GM13976 (cell line): ENCODE data around the gene TRIM8.

Source experiments
- DNase-seq: peaks from one replicate; pipeline ENCODE4 v3.0.0; 2012; ENCODE audit warnings: low spot score
- in situ Hi-C: fragments of 300-500 bp; cut with MboI; formaldehyde crosslinking; loops from one replicate; pipeline ENCODE4 v1.12.0; 2022; ENCODE audit warnings: low sequenced_read_pairs, mixed read lengths, inconsistent platforms; ENCODE audit not compliant: unreplicated experiment
- TF ChIP-seq, protein P1 (sequence below): IDR thresholded peaks from 2 replicates; pipeline ENCODE4 v1.5.1; 2012; ENCODE audit warnings: borderline replicate concordance, mild to moderate bottlenecking; ENCODE audit not compliant: insufficient read depth; ENCODE audit errors: extremely low read depth, missing control alignments, control extremely low read depth

TRIM8 gene, protein sequence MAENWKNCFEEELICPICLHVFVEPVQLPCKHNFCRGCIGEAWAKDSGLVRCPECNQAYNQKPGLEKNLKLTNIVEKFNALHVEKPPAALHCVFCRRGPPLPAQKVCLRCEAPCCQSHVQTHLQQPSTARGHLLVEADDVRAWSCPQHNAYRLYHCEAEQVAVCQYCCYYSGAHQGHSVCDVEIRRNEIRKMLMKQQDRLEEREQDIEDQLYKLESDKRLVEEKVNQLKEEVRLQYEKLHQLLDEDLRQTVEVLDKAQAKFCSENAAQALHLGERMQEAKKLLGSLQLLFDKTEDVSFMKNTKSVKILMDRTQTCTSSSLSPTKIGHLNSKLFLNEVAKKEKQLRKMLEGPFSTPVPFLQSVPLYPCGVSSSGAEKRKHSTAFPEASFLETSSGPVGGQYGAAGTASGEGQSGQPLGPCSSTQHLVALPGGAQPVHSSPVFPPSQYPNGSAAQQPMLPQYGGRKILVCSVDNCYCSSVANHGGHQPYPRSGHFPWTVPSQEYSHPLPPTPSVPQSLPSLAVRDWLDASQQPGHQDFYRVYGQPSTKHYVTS

DNA sequence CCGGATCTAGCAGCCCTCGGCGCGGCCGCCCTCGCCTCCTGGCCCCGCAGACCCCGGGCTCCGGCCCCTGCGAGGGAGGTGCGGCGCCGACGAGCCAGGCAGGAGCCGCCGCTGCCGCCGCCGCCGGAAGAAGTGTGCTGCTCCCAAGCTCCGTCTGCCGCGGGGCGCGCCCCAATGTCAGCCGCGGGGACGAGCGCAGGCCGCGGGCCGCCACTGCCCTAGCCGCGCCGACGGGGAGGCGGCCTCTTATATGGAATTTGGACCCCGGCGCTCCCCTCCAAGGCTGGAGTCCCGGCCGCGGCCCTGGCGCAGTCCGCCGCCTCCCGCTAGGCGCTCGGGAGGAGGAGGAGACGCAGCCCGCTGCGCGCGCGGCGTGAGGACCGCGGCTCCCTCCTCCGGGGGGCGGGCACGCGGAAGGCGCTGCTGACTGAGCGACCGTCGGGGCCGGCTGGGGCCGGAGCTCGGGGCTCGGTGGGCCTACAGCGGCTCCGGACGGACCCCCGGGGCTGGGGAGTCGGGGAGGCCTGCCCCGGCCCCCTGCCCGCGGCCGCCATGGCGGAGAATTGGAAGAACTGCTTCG is at the start of gene TRIM8:
Gene TRIM8, plus strand, starts transcription at position 414 of the 580 bp plus-strand sequence. Its CDS starts 139 bp downstream, at position 553.
- TF ChIP-seq, protein P1, sequence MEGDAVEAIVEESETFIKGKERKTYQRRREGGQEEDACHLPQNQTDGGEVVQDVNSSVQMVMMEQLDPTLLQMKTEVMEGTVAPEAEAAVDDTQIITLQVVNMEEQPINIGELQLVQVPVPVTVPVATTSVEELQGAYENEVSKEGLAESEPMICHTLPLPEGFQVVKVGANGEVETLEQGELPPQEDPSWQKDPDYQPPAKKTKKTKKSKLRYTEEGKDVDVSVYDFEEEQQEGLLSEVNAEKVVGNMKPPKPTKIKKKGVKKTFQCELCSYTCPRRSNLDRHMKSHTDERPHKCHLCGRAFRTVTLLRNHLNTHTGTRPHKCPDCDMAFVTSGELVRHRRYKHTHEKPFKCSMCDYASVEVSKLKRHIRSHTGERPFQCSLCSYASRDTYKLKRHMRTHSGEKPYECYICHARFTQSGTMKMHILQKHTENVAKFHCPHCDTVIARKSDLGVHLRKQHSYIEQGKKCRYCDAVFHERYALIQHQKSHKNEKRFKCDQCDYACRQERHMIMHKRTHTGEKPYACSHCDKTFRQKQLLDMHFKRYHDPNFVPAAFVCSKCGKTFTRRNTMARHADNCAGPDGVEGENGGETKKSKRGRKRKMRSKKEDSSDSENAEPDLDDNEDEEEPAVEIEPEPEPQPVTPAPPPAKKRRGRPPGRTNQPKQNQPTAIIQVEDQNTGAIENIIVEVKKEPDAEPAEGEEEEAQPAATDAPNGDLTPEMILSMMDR: no peak
- in situ Hi-C loops: no loop called here
- peak; percentile 66 for DNase-seq

DNA sequence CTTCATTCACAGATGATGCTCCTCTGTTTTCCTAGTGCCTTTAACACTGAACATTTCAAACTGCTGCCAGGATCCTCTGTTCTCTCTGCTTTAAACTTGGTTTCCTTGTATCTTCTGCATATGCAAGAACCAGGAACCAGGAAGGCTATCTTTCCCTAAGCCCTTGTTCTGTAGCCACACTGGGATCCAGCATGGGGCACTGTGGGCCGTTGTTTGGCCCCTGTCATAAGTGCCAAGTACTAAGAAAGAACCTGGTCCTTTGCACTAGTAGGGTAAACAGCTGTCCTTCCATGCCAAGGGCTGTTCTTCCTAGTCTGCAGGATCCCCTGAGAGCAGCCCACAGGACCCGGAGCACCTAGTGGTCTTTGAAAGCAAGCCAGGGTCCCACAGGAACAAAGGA is 49.0 kb upstream of the TRIM8 start:
- in situ Hi-C loops: loop anchor here (25.0 kb wide), 1 partner anchor 358 kb away; the partner anchor contains the start of genes ELOVL3, GBF1 and PITX3
- TF ChIP-seq, protein P1: no peak
- no peak for DNase-seq

DNA sequence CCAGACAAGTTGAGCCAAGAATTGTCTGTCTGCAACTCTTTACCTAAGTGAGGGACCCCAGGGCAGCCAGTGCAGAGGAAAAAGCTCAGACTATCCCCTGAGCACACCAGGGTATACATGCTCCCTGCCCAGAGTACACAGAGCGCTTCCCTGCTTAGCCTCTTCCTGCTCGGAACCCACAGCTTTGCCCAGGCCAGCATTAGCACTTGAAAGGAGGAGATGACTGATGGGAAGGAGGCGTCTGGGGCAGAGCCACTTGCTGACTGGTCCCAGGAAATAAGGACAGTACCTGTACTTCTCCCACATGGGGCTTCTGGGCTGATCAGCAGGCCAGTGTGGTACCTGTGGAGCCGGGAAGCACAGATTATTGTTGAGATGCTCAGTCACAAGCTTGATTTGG is 48.4 kb upstream of the TRIM8 start:
- TF ChIP-seq, protein P1: no peak
- DNase-seq: no peak
- in situ Hi-C loops: loop anchor here (25.0 kb wide), 1 partner anchor 359 kb away; the partner anchor contains the start of genes ELOVL3, GBF1 and PITX3

DNA sequence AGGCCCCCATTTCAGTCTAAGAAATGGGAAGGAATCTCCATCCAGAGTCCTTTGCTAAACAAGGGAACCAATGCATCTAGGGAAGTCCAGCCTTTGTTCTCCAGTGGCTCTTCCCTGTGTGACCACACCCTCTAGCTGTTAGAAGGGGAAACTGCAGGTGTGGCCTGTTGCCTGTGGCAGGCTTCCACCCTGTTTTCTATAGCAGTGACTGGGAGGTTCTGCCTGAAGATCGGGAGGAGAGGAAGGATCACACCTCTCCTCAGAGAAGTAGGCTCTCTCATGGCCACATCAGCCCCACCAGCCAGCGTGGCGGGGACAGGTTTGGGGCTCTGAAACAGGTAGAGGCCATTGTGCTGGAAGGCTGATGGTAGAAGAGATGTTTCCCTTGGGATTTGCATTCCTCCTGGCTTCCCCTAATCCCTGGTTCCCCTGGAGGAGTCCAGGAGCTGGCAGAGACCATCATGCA is 47.7 kb upstream of the TRIM8 start:
- TF ChIP-seq, protein P1: peak; percentile 82
- peak; percentile 83 for DNase-seq
- in situ Hi-C loops: loop anchor here (25.0 kb wide), 1 partner anchor 359 kb away; the partner anchor contains the start of genes ELOVL3, GBF1 and PITX3

DNA sequence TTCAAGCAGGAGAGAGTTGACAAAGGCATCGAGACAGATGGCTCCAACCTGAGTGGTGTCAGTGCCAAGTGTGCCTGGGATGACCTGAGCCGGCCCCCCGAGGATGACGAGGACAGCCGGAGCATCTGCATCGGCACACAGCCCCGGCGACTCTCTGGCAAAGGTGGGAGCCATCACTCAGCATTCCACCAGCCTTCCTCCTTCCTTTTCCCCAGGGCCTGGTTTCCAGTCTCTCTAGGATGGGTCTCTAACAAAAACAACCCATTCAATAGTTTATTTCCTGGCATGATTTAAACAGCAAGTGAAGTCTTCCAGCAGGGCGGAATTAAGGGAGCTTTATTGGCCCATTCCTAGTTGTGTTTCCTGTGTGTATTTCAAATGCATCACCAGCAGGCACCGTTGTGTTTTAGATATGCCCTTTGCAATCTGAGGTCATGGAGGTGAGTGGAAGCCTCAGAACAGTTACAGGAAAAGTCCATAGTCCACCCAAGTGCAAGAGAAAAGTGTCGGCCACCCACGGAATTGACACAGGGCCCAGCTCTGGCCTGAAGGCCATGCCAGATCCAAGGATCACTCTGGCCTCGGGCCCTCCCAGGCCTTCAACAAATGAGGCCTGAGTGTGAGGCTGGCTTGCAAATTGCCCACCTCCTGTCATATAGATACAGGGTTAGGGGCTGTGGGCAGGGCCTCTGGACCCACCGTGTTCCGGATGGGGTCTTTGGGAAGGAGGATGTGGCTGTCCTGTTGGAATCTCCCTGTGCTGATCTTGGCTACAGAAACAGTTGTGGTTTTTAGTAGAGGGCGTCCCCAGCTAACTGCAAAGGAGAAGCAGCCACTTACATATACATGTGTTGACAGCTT is 46.9 kb upstream of the TRIM8 start:
- in situ Hi-C loops: loop anchor here (25.0 kb wide), 1 partner anchor 360 kb away; the partner anchor contains the start of genes ELOVL3, GBF1 and PITX3
- TF ChIP-seq, protein P1: no peak
- DNase-seq: no peak

DNA sequence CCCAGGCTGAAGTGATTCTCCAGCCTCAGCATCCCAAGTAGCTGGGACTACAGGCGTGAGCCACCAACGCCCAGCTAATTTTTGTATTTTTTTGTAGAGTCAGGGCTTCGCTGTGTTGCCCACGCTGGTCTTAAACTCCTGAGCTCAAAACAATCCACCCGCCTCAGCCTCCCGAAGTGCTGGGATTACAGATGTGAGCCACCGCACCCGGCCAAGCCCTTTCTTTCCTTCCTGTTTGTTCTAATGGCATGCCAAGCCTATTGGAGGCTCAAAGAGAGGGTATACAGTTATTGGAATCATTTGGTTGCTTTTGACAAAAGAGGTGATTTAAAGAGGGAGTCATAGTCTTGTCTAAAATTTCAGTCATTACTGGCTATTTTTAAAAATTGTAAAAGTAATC is 46.0 kb upstream of the TRIM8 start:
- no peak for DNase-seq
- TF ChIP-seq, protein P1: no peak
- in situ Hi-C loops: loop anchor here (25.0 kb wide), 1 partner anchor 361 kb away; the partner anchor contains the start of genes ELOVL3, GBF1 and PITX3
